WTC11 (cell line): ENCODE measurements around the gene YIF1B. TPM values are rescaled to one million over a fixed set of nuclear protein-coding genes. Genes with fewer than 3 reads are reported as not detected.
A peak's percentile ranks its signal among the peaks of the same experiment; 100 is the strongest.

ENCODE experiments used
- ATAC-seq: fragments of 200-7000 bp; cut with Tn5 transposase; 2 replicates; pipeline ENCODE4 v1.10.0; 2021; ENCODE audit warnings: mild to moderate bottlenecking, moderate library complexity
- CTCF ChIA-PET: fragments of 300-600 bp; sonication (Branson Sonifier 250); formaldehyde crosslinking; loops from one replicate; lab custom pipeline; 2021; ENCODE audit warnings: antibody characterized with exemption; lab: Charles Lee
- POLR2A ChIA-PET: fragments of 350-600 bp; sonication (Branson Sonifier 250); formaldehyde crosslinking; loops from one replicate; lab custom pipeline; 2021; ENCODE audit warnings: antibody characterized with exemption; lab: Charles Lee
- DNase-seq: peaks from one replicate; pipeline ENCODE4 v3.0.0; 2021; ENCODE audit warnings: low spot score
- H3K27ac Mint-ChIP-seq: 2 replicates; pipeline ENCODE4 v1.8.0; 2021; ENCODE audit warnings: mixed read lengths
- H3K27me3 Mint-ChIP-seq: 2 replicates; pipeline ENCODE4 v1.8.0; 2021; ENCODE audit warnings: low read depth, mild to moderate bottlenecking, moderate library complexity, mixed read lengths
- H3K36me3 Mint-ChIP-seq: 2 replicates; pipeline ENCODE4 v1.8.0; 2021; ENCODE audit warnings: mixed read lengths
- H3K4me1 Mint-ChIP-seq: 2 replicates; pipeline ENCODE4 v1.8.0; 2022; ENCODE audit warnings: mixed read lengths
- H3K4me3 Mint-ChIP-seq: 2 replicates; pipeline ENCODE4 v1.8.0; 2021; ENCODE audit warnings: mild to moderate bottlenecking, moderate library complexity, mixed read lengths
- H3K9me3 Mint-ChIP-seq: 2 replicates; pipeline ENCODE4 v1.8.0; 2021; ENCODE audit warnings: mixed read lengths
- ATF3 ChIP-seq: sonication (generic); formaldehyde crosslinking; conservative IDR thresholded peaks from 2 replicates; pipeline ENCODE4 v1.8.1; 2022; ENCODE audit warnings: mild to moderate bottlenecking, missing genetic modification reagents
- CBFB ChIP-seq: sonication (generic); formaldehyde crosslinking; IDR thresholded peaks from 2 replicates; pipeline ENCODE4 v1.8.1; 2022; ENCODE audit warnings: mild to moderate bottlenecking, low read depth, missing genetic modification reagents
- CDX4 ChIP-seq: fragments of 250-450 bp; sonication (Bioruptor Pico); IDR thresholded peaks from 2 replicates; pipeline ENCODE4 v1.9.0; 2021; ENCODE audit warnings: moderate library complexity, mild to moderate bottlenecking, inconsistent platforms, borderline replicate concordance
- E2F1 ChIP-seq: sonication (generic); formaldehyde crosslinking; IDR thresholded peaks from 2 replicates; pipeline ENCODE4 v1.8.0; 2022; ENCODE audit warnings: mild to moderate bottlenecking, missing genetic modification reagents
- E2F5 ChIP-seq: sonication (generic); formaldehyde crosslinking; IDR thresholded peaks from 2 replicates; pipeline ENCODE4 v1.8.1; 2022; ENCODE audit warnings: mild to moderate bottlenecking, moderate library complexity, missing genetic modification reagents
- EMX1 ChIP-seq: fragments of 250-450 bp; sonication (Bioruptor Pico); IDR thresholded peaks from 2 replicates; pipeline ENCODE4 v1.8.0; 2021; ENCODE audit warnings: mild to moderate bottlenecking
- FOXP1 ChIP-seq: sonication (generic); formaldehyde crosslinking; IDR thresholded peaks from 2 replicates; pipeline ENCODE4 v1.8.0; 2022; ENCODE audit warnings: missing genetic modification reagents, mild to moderate bottlenecking, moderate library complexity, borderline replicate concordance
- GRHL2 ChIP-seq: fragments of 250-450 bp; sonication (Bioruptor Pico); IDR thresholded peaks from 2 replicates; pipeline ENCODE4 v1.8.0; 2022; ENCODE audit warnings: mild to moderate bottlenecking, moderate library complexity; ENCODE audit not compliant: insufficient replicate concordance, severe bottlenecking
- HMGA2 ChIP-seq: fragments of 250-450 bp; sonication (Bioruptor Pico); IDR thresholded peaks from 2 replicates; pipeline ENCODE4 v1.4.0; 2021; ENCODE audit warnings: mild to moderate bottlenecking, moderate library complexity
- IRF1 ChIP-seq: sonication (generic); formaldehyde crosslinking; IDR thresholded peaks from 2 replicates; pipeline ENCODE4 v1.8.0; 2023; ENCODE audit warnings: missing genetic modification reagents
- NFE2L1 ChIP-seq: sonication (generic); formaldehyde crosslinking; IDR thresholded peaks from 2 replicates; pipeline ENCODE4 v1.8.1; 2023; ENCODE audit warnings: missing genetic modification reagents
- PRRX2 ChIP-seq: fragments of 250-450 bp; sonication (Bioruptor Pico); IDR thresholded peaks from 2 replicates; pipeline ENCODE4 v1.8.0; 2021; ENCODE audit warnings: mild to moderate bottlenecking
- RORB ChIP-seq: fragments of 250-450 bp; sonication (Bioruptor Pico); IDR thresholded peaks from 2 replicates; pipeline ENCODE4 v1.9.0; 2021; ENCODE audit warnings: mild to moderate bottlenecking
- ZBTB21 ChIP-seq: sonication (generic); formaldehyde crosslinking; IDR thresholded peaks from 2 replicates; pipeline ENCODE4 v1.8.1; 2023; ENCODE audit warnings: mild to moderate bottlenecking, missing genetic modification reagents, borderline replicate concordance
- ZMAT4 ChIP-seq: fragments of 250-450 bp; sonication (Bioruptor Pico); IDR thresholded peaks from 2 replicates; pipeline ENCODE4 v1.9.0; 2021; ENCODE audit warnings: mild to moderate bottlenecking
- ZNF281 ChIP-seq: sonication (generic); formaldehyde crosslinking; IDR thresholded peaks from 2 replicates; pipeline ENCODE4 v1.8.0; 2023; ENCODE audit warnings: mild to moderate bottlenecking, missing genetic modification reagents
- ZNF423 ChIP-seq: fragments of 250-450 bp; sonication (Bioruptor Pico); IDR thresholded peaks from 2 replicates; pipeline ENCODE4 v2.1.2; 2022; ENCODE audit warnings: mild to moderate bottlenecking, moderate library complexity
- ZNF512 ChIP-seq: sonication (generic); formaldehyde crosslinking; IDR thresholded peaks from 2 replicates; pipeline ENCODE4 v1.8.1; 2022; ENCODE audit warnings: missing genetic modification reagents, borderline replicate concordance
- ZNF532 ChIP-seq: fragments of 250-450 bp; sonication (Bioruptor Pico); IDR thresholded peaks from 2 replicates; pipeline ENCODE4 v1.9.0; 2021; ENCODE audit warnings: mild to moderate bottlenecking, borderline replicate concordance
- ZNF671 ChIP-seq: fragments of 250-450 bp; sonication (Bioruptor Pico); IDR thresholded peaks from 2 replicates; pipeline ENCODE4 v1.8.0; 2021; ENCODE audit warnings: mild to moderate bottlenecking
- ZSCAN18 ChIP-seq: fragments of 250-450 bp; sonication (Bioruptor Pico); IDR thresholded peaks from 2 replicates; pipeline ENCODE4 v2.1.2; 2022; ENCODE audit warnings: mild to moderate bottlenecking, moderate library complexity
- total RNA-seq: library from RNA; stranded (reverse); gene quantifications from 3 replicates; pipeline ENCODE4 v1.2.3, GENCODE V29; 2021

The YIF1B gene
- total RNA-seq, 1 experiment from 2014 or later: 83.3 TPM

- TF ChIP-seq ZNF512 (no peak), ZSCAN18 (no peak), PRRX2 (CRISPR knock-in tag) (no peak)
Observed at GRCh38 chr19:38277969-38278680, 37.6 kb downstream of the YIF1B start (continued).

GRCh38 chr19:38277549-38277948 lies 38.2 kb downstream of the YIF1B start:
- POLR2A ChIA-PET: no interaction called here
- peaks cover 19% of the 10 kb centered on the region for H3K36me3 Mint-ChIP-seq
- peaks cover 10% of the 10 kb centered on the region; the same call in 1 of the 2 replicates for H3K4me1 Mint-ChIP-seq
- H3K27me3 Mint-ChIP-seq: no peaks in the 10 kb centered on the region
- CTCF ChIA-PET: no interaction called here
- H3K27ac Mint-ChIP-seq: peak overlapping the region; percentile 32; the same call in 1 of the 2 replicates
- no peak overlapping the region for H3K4me3 Mint-ChIP-seq
- ATAC-seq (no peak), DNase-seq (no peak)
- no peaks in the 10 kb centered on the region for H3K9me3 Mint-ChIP-seq
- no peak for TF ChIP-seq EMX1 (CRISPR knock-in tag)
- TF ChIP-seq IRF1 (CRISPR knock-in tag): no peak
- no peak for TF ChIP-seq PRRX2 (CRISPR knock-in tag)
- no peak for TF ChIP-seq ATF3
- TF ChIP-seq RORB (CRISPR knock-in tag): no peak
- no peak for TF ChIP-seq ZBTB21 (CRISPR knock-in tag)
- TF ChIP-seq ZNF671 (CRISPR knock-in tag): no peak
- no peak for TF ChIP-seq ZNF281
- no peak for TF ChIP-seq NFE2L1
- TF ChIP-seq ZNF532 (CRISPR knock-in tag): no peak
- no peak for TF ChIP-seq ZNF423 (CRISPR knock-in tag)
- no peak for TF ChIP-seq GRHL2 (CRISPR knock-in tag)
- no peak for TF ChIP-seq CDX4
- no peak for TF ChIP-seq FOXP1 (CRISPR knock-in tag)
- no peak for TF ChIP-seq ZMAT4 (CRISPR knock-in tag)
- no peak for TF ChIP-seq HMGA2 (CRISPR knock-in tag)
- TF ChIP-seq E2F1 (CRISPR knock-in tag): no peak
- TF ChIP-seq CBFB (CRISPR knock-in tag): no peak
- TF ChIP-seq E2F5 (CRISPR knock-in tag): no peak
